SK-N-SH (cell line): ENCODE results near the gene PEX5. TPM values are rescaled to one million over a fixed set of nuclear protein-coding genes. Genes with fewer than 3 reads are reported as not detected.

Source experiments
- CTCF ChIA-PET: fragments of 300-600, 350-600 bp; formaldehyde crosslinking; extraction: SDS; loops from one replicate; lab custom pipeline; 2021; lab: Yijun Ruan, JAX
- POLR2A ChIA-PET: fragments of 350-600 bp; sonication (Branson Sonifier 250); formaldehyde crosslinking; extraction: SDS; loops from one replicate; lab custom pipeline; 2020; ENCODE audit warnings: antibody characterized with exemption, inconsistent platforms; lab: Yijun Ruan, JAX
- DNase-seq: peaks from one replicate; pipeline ENCODE4 v3.0.0; 2012
- H2AFZ ChIP-seq: fragments of 200-600 bp; sonication (generic); 2 replicates; pipeline ENCODE4 v1.8.1; 2016; ENCODE audit warnings: antibody characterized with exemption, mild to moderate bottlenecking, low read depth
- H3F3A ChIP-seq: fragments of 200-600 bp; sonication (generic); replicated peaks from 2 replicates; pipeline ENCODE3; 2016; ENCODE audit warnings: antibody characterized with exemption, mild to moderate bottlenecking; ENCODE audit not compliant: insufficient read depth
- H3K27ac ChIP-seq, 2 experiments: fragments of 200-500 bp in 1 of 2; fragments of 200-600 bp in 1 of 2; sonication (Bioruptor generic) in 1 of 2; sonication (generic), shearing (Covaris generic) in 1 of 2; 2 replicates each; pipeline versions ENCODE4 v1.5.1 to v1.6.1; 2014 to 2016; ENCODE audit warnings: low read depth in 2 of 2, inconsistent platforms in 1 of 2, low read length in 1 of 2, mild to moderate bottlenecking in 1 of 2, mixed read lengths in 1 of 2
- H3K27me3 ChIP-seq: fragments of 200-600 bp; sonication (generic), shearing (Covaris generic); 2 replicates; pipeline ENCODE4 v1.6.1; 2016; ENCODE audit warnings: mixed run types; ENCODE audit not compliant: insufficient read depth
- H3K36me3 ChIP-seq, 2 experiments: fragments of 200-500 bp in 1 of 2; fragments of 200-600 bp in 1 of 2; sonication (Bioruptor generic) in 1 of 2; sonication (generic) in 1 of 2; replicated peaks in 1 of 2; 2 replicates each; pipeline versions ENCODE3 to v1.5.1; 2014 to 2016; ENCODE audit warnings: low read length in 1 of 2, mild to moderate bottlenecking in 1 of 2; ENCODE audit not compliant: insufficient read depth in 2 of 2, control insufficient read depth in 1 of 2
- H3K4me1 ChIP-seq, 2 experiments: fragments of 200-500 bp in 1 of 2; fragments of 200-600 bp in 1 of 2; sonication (Bioruptor generic) in 1 of 2; sonication (generic), shearing (Covaris generic) in 1 of 2; 2 replicates each; pipeline versions ENCODE4 v1.5.1 to v1.6.1; 2014 to 2016; ENCODE audit warnings: low read depth in 1 of 2, low read length in 1 of 2, mixed run types in 1 of 2; ENCODE audit not compliant: insufficient read depth in 2 of 2, control insufficient read depth in 1 of 2
- H3K4me2 ChIP-seq: fragments of 200-600 bp; sonication (generic), shearing (Covaris generic); 2 replicates; pipeline ENCODE4 v1.6.1; 2017; ENCODE audit warnings: mixed run types
- H3K4me3 ChIP-seq, 2 experiments: fragments of 200-500 bp in 1 of 2; fragments of 200-600 bp in 1 of 2; sonication (Bioruptor generic) in 1 of 2; sonication (generic), shearing (Covaris generic) in 1 of 2; 2 replicates each; pipeline versions ENCODE4 v1.5.1 to v1.8.1; 2014 to 2016; ENCODE audit warnings: low read depth in 2 of 2, inconsistent platforms in 1 of 2, low read length in 1 of 2, mild to moderate bottlenecking in 1 of 2, mixed read lengths in 1 of 2, moderate library complexity in 1 of 2
- H3K79me2 ChIP-seq: fragments of 200-600 bp; sonication (generic); 2 replicates; pipeline ENCODE4 v1.8.1; 2017; ENCODE audit warnings: mild to moderate bottlenecking; ENCODE audit not compliant: insufficient read depth
- H3K9ac ChIP-seq: fragments of 200-600 bp; sonication (generic); 2 replicates; pipeline ENCODE4 v1.6.1; 2017; ENCODE audit warnings: mixed run types
- H3K9me2 ChIP-seq: fragments of 200-600 bp; sonication (generic); 2 replicates; pipeline ENCODE4 v1.6.1; 2017; ENCODE audit warnings: mixed run types
- H3K9me3 ChIP-seq: fragments of 200-600 bp; sonication (generic); 2 replicates; pipeline ENCODE4 v1.6.1; 2017; ENCODE audit warnings: mixed run types, mild to moderate bottlenecking, moderate library complexity
- H4K20me1 ChIP-seq: fragments of 200-600 bp; sonication (generic); 2 replicates; pipeline ENCODE4 v1.6.1; 2017; ENCODE audit warnings: mild to moderate bottlenecking, mixed run types; ENCODE audit not compliant: insufficient read depth
- FOXJ3 ChIP-seq: sonication (generic); formaldehyde crosslinking; IDR thresholded peaks from 2 replicates; pipeline ENCODE4 v1.5.1; 2020; ENCODE audit warnings: mild to moderate bottlenecking, missing genetic modification reagents
- POLR2AphosphoS5 ChIP-seq: IDR thresholded peaks from 2 replicates; pipeline ENCODE4 v1.6.1; 2012; ENCODE audit warnings: low read depth, low read length
- RAD21 ChIP-seq: IDR thresholded peaks from 2 replicates; pipeline ENCODE4 v1.6.1; 2012; ENCODE audit warnings: mild to moderate bottlenecking, low read length
- SMC3 ChIP-seq: IDR thresholded peaks from 2 replicates; pipeline ENCODE4 v1.6.1; 2012; ENCODE audit warnings: low read depth, low read length, improper control_type of control experiment
- TAF1 ChIP-seq: IDR thresholded peaks from 2 replicates; pipeline ENCODE4 v1.6.1; 2012; ENCODE audit warnings: low read depth, mild to moderate bottlenecking, low read length, moderate library complexity, borderline replicate concordance
- WGBS: methylation state at CpG from one replicate; pipeline ENCODE4 v1.1.6; 2017; ENCODE audit warnings: low lambda C conversion rate; 5-methylcytosine and 5-hydroxymethylcytosine counted together
- polyA plus RNA-seq, 3 experiments: library from polyadenylated mRNA; depleted of rRNA; stranded (reverse); fragments of >200 nt; gene quantifications; 2 replicates each; pipeline ENCODE4 v1.2.3, GENCODE V29; 2012
- TF ChIP-seq, protein P1 (sequence below): IDR thresholded peaks from 2 replicates; pipeline ENCODE4 v1.4.0; 2012; ENCODE audit warnings: low read depth
- TF ChIP-seq, protein P2 (sequence below): fragments of 150-350 bp; IDR thresholded peaks from 2 replicates; pipeline ENCODE4 v1.6.1; 2017; ENCODE audit warnings: antibody characterized with exemption, low read length, low read depth, borderline replicate concordance
- TF ChIP-seq, protein P3 (sequence below): IDR thresholded peaks from 2 replicates; pipeline ENCODE4 v1.6.1; 2012; ENCODE audit warnings: mild to moderate bottlenecking, low read depth, low read length, moderate library complexity
- TF ChIP-seq, protein P4 (sequence below): fragments of 150-350 bp; IDR thresholded peaks from 2 replicates; pipeline ENCODE4 v1.6.1; 2016; ENCODE audit warnings: mild to moderate bottlenecking, low read depth, low read length

The PEX5 gene
- polyA plus RNA-seq, 1 of the 3 experiments (the other 2 are of a cell fraction) = 22.6 TPM

DNA sequence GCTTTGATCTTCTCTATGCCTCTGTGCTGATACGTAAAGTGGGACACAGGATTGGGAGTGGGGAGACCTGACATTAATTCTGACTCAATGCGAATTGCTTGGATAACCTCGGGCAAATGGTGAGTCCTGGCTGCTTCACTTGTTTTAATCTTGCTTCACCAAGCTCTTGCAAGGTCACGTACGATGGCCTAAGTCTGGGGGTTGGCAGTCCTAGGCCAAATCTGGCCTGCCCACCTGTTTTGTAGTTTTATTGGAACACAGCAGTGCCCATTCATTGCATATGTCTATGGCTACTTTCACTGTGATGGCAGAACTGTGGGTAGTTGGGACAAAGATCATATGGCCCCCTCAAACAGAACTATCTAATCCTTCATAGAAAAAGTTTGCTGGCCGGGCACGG is 45.9 kb upstream of the PEX5 start:
- Histone ChIP-seq H3K4me3 (no peak overlapping the region), H3K36me3 (peaks cover 0 to 2% of the 10 kb centered on the region in 2 experiments), H3K4me2 (no peak overlapping the region), H3K9me2 (no peaks in the 10 kb centered on the region), H3K79me2 (no peaks in the 10 kb centered on the region), H3K9me3 (no peaks in the 10 kb centered on the region), H4K20me1 (no peaks in the 10 kb centered on the region), H2AFZ (no peak overlapping the region), H3K27me3 (no peaks in the 10 kb centered on the region), H3K27ac (no peak overlapping the region), H3K4me1 (no peaks in the 10 kb centered on the region), H3F3A (no peaks in the 10 kb centered on the region), H3K9ac (no peak overlapping the region)
- ChIA-PET POLR2A (interaction anchor here (0.5 kb wide), 1 partner anchor 84 kb away, joined by 7 read pairs; no protein-coding TSS in a partner anchor), CTCF (interaction anchor here (0.6 to 3.9 kb wide), 17 partner anchors 8 to 681 kb away, joined by 3 to 49 read pairs (median 4); partner anchors contain the start of genes C12orf57, PEX5 and RNU7-1)
- TF ChIP-seq, protein P1, sequence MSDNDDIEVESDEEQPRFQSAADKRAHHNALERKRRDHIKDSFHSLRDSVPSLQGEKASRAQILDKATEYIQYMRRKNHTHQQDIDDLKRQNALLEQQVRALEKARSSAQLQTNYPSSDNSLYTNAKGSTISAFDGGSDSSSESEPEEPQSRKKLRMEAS = no peak
- no peak for TF ChIP-seq TAF1
- TF ChIP-seq, protein P2, sequence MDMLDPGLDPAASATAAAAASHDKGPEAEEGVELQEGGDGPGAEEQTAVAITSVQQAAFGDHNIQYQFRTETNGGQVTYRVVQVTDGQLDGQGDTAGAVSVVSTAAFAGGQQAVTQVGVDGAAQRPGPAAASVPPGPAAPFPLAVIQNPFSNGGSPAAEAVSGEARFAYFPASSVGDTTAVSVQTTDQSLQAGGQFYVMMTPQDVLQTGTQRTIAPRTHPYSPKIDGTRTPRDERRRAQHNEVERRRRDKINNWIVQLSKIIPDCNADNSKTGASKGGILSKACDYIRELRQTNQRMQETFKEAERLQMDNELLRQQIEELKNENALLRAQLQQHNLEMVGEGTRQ = no peak
- TF ChIP-seq, protein P3, sequence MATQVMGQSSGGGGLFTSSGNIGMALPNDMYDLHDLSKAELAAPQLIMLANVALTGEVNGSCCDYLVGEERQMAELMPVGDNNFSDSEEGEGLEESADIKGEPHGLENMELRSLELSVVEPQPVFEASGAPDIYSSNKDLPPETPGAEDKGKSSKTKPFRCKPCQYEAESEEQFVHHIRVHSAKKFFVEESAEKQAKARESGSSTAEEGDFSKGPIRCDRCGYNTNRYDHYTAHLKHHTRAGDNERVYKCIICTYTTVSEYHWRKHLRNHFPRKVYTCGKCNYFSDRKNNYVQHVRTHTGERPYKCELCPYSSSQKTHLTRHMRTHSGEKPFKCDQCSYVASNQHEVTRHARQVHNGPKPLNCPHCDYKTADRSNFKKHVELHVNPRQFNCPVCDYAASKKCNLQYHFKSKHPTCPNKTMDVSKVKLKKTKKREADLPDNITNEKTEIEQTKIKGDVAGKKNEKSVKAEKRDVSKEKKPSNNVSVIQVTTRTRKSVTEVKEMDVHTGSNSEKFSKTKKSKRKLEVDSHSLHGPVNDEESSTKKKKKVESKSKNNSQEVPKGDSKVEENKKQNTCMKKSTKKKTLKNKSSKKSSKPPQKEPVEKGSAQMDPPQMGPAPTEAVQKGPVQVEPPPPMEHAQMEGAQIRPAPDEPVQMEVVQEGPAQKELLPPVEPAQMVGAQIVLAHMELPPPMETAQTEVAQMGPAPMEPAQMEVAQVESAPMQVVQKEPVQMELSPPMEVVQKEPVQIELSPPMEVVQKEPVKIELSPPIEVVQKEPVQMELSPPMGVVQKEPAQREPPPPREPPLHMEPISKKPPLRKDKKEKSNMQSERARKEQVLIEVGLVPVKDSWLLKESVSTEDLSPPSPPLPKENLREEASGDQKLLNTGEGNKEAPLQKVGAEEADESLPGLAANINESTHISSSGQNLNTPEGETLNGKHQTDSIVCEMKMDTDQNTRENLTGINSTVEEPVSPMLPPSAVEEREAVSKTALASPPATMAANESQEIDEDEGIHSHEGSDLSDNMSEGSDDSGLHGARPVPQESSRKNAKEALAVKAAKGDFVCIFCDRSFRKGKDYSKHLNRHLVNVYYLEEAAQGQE = no peak
- TF ChIP-seq FOXJ3 (CRISPR knock-in tag) = no peak
- TF ChIP-seq, protein P4, sequence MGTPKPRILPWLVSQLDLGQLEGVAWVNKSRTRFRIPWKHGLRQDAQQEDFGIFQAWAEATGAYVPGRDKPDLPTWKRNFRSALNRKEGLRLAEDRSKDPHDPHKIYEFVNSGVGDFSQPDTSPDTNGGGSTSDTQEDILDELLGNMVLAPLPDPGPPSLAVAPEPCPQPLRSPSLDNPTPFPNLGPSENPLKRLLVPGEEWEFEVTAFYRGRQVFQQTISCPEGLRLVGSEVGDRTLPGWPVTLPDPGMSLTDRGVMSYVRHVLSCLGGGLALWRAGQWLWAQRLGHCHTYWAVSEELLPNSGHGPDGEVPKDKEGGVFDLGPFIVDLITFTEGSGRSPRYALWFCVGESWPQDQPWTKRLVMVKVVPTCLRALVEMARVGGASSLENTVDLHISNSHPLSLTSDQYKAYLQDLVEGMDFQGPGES = no peak
- TF ChIP-seq SMC3 = no peak
- TF ChIP-seq RAD21 = no peak
- TF ChIP-seq POLR2AphosphoS5 = no peak
- DNase-seq = no peak
- WGBS = 85% methylated on average over 7 of the region's 7 CpGs
